ENCODE results near the gene PELO. TPM values are rescaled to one million over a fixed set of nuclear protein-coding genes. Genes with fewer than 3 reads are reported as not detected.

PELO gene
- total RNA-seq, 1 experiment from 2014 or later = 12.4 TPM

GRCh38 chr5:52784737-52785136 is 3.0 kb upstream of the PELO start:
- TF ChIP-seq CTCF (IDR thresholded peaks at IDR 0.05) (no peak), REST (IDR thresholded peaks at IDR 0.05; ENCODE audit: insufficient read depth in 1 of 2, low read depth in 2 of 2, low read length in 1 of 2) (no peak), POLR2AphosphoS5 (IDR thresholded peaks at IDR 0.05; ENCODE audit: low read depth, low read length) (no peak), TCF7L2 (IDR thresholded peaks at IDR 0.05; ENCODE audit: low read depth, low read length) (no peak), SIN3A (IDR thresholded peaks at IDR 0.05; ENCODE audit: borderline replicate concordance, insufficient read depth, low read depth, low read length) (no peak)

DNA sequence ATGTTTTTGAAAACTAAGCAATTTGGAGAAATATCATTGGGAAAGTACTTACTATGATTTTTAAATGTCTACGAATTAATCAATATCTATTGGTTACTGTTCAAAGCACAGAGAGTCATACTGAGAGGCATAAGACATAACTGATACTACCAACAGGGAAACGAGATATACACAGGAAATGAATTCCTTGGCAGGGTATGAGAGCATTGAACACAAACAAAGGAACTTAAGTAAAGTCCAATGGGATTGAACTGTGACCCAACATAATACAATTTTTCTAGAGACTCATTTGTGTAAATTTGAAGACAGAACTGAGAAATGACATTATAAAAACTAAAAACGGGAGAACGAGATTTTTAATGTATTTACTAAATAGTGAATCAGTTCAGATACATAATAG is 1.3 kb upstream of the PELO start:
- no peak for TF ChIP-seq CTCF (IDR thresholded peaks at IDR 0.05)
- no peak for TF ChIP-seq TCF7L2 (IDR thresholded peaks at IDR 0.05; ENCODE audit: low read depth, low read length)
- TF ChIP-seq REST (IDR thresholded peaks at IDR 0.05; ENCODE audit: insufficient read depth in 1 of 2, low read depth in 2 of 2, low read length in 1 of 2) = no peak
- POLR2A ChIA-PET = no interaction called here
- Histone ChIP-seq H3K4me1 (ENCODE audit: control insufficient read depth, insufficient read depth, low read length) (peaks cover 5% of the 10 kb centered on the region; the same call in 1 of the 2 replicates), H3K27me3 (ENCODE audit: control insufficient read depth, insufficient read depth, low read length) (peaks cover 23% of the 10 kb centered on the region), H3K4me3 (ENCODE audit: low read depth in 2 of 2, low read length in 2 of 2) (no peak overlapping the region), H3K36me3 (ENCODE audit: control insufficient read depth, insufficient read depth, low read length) (no peaks in the 10 kb centered on the region; the same call in 1 of the 2 replicates), H3K27ac (ENCODE audit: low read length) (no peak overlapping the region), H3K9me3 (ENCODE audit: control insufficient read depth, insufficient read depth, low read depth, low read length) (no peaks in the 10 kb centered on the region)
- no TSS peak for BruUV-seq (replicated peaks)
- ATAC-seq = no peak
- CTCF ChIA-PET = interaction anchor here (0.5 kb wide), 1 partner anchor 1524 kb away, joined by 3 read pairs; the partner anchor contains the start of gene ARL15
- DNase-seq (ENCODE audit: low read depth, low spot score) = no peak
- in situ Hi-C loops (cut with HindIII; ENCODE audit: low pct_unique_long_range_greater_than_20kb, low sequenced_read_pairs) (no loop called here), intact Hi-C loops (cut with micrococcal nuclease; ENCODE audit: unreplicated experiment) (loop anchor here (5.0 to 10.0 kb wide), 2 partner anchors 131 to 328 kb away; no protein-coding TSS in a partner anchor)

More at GRCh38 chr5:52784737-52785136, 3.0 kb upstream of the PELO start:
- no peak overlapping the region for H3K4me3 ChIP-seq (ENCODE audit: low read depth in 2 of 2, low read length in 2 of 2)
- intact Hi-C loops (cut with micrococcal nuclease; ENCODE audit: unreplicated experiment) (loop anchor here (5.0 to 10.0 kb wide), 2 partner anchors 133 to 330 kb away; no protein-coding TSS in a partner anchor), in situ Hi-C loops (cut with HindIII; ENCODE audit: low pct_unique_long_range_greater_than_20kb, low sequenced_read_pairs) (no loop called here)
- ChIA-PET CTCF (no interaction called here), POLR2A (no interaction called here)
- DNase-seq (ENCODE audit: low read depth, low spot score) (no peak), ATAC-seq (no peak)
- H3K4me1 ChIP-seq (ENCODE audit: control insufficient read depth, insufficient read depth, low read length) = peaks cover 5% of the 10 kb centered on the region; the same call in 1 of the 2 replicates
- no peaks in the 10 kb centered on the region; the same call in 1 of the 2 replicates for H3K36me3 ChIP-seq (ENCODE audit: control insufficient read depth, insufficient read depth, low read length)
- peaks cover 23% of the 10 kb centered on the region for H3K27me3 ChIP-seq (ENCODE audit: control insufficient read depth, insufficient read depth, low read length)
- no TSS peak for BruUV-seq (replicated peaks)
- H3K9me3 ChIP-seq (ENCODE audit: control insufficient read depth, insufficient read depth, low read depth, low read length) = no peaks in the 10 kb centered on the region
- no peak overlapping the region for H3K27ac ChIP-seq (ENCODE audit: low read length)
